ENCODE data around the gene IGSF9. TPM values are rescaled to one million over a fixed set of nuclear protein-coding genes. Genes with fewer than 3 reads are reported as not detected.

Gene IGSF9
- not detected in 2 replicates for total RNA-seq

GRCh38 chr1:159945483-159946241 lies at the start of gene IGSF9:
TSS of gene IGSF9 (minus strand) at chr1:159945613. CDS start at chr1:159943454, 2,159 bp downstream.

GRCh38 chr1:159953536-159954515 lies 8.4 kb upstream of the IGSF9 start, which contains the start of gene SLAMF9:
TSS of gene SLAMF9 (minus strand) at chr1:159954237. CDS start at chr1:159954137, 100 bp downstream.

GRCh38 chr1:159924791-159925718 lies 20.4 kb downstream of the IGSF9 start, which contains the start of gene TAGLN2:
TSS of gene TAGLN2 (minus strand) at chr1:159925507. CDS start at chr1:159920509, 4,998 bp downstream.

GRCh38 chr1:159900086-159900680 lies 45.2 kb downstream of the IGSF9 start, which contains the start of gene CFAP45:
TSS of gene CFAP45 (minus strand) at chr1:159900165. CDS start at chr1:159900098, 67 bp downstream.

Other genes starting within 250 kb of the IGSF9 start
- not detected in 2 replicates for gene CRP, start 231.0 kb downstream of the IGSF9 start, total RNA-seq
- 15.8 and 17.0 TPM in 2 replicates for gene DUSP23, start 164.7 kb downstream of the IGSF9 start, total RNA-seq
- gene FCRL6, start 143.3 kb downstream of the IGSF9 start, total RNA-seq: not detected in 2 replicates
- gene SLAMF8, start 118.7 kb downstream of the IGSF9 start, total RNA-seq: 0.18 and 0.86 TPM in 2 replicates
- gene VSIG8, start 83.0 kb downstream of the IGSF9 start, total RNA-seq: not detected in 2 replicates
- 1.2 TPM in 1 of 2 replicates, not detected in the other for gene CFAP45, start 45.4 kb downstream of the IGSF9 start, total RNA-seq
- 555 and 578 TPM in 2 replicates for gene TAGLN2, start 20.1 kb downstream of the IGSF9 start, total RNA-seq
- gene SLAMF9, start 8.6 kb upstream of the IGSF9 start, total RNA-seq: not detected in 2 replicates
- gene PIGM, start 86.4 kb upstream of the IGSF9 start, total RNA-seq: 1.7 and 2.7 TPM in 2 replicates
- gene KCNJ10, start 124.5 kb upstream of the IGSF9 start, total RNA-seq: not detected in 2 replicates
- 0.71 TPM in 1 of 2 replicates, not detected in the other for gene KCNJ9, start 135.9 kb upstream of the IGSF9 start, total RNA-seq
- gene IGSF8, start 153.0 kb upstream of the IGSF9 start, total RNA-seq: 15.6 and 17.9 TPM in 2 replicates
- not detected in 2 replicates for gene ATP1A2, start 170.1 kb upstream of the IGSF9 start, total RNA-seq
- gene ATP1A4, start 206.0 kb upstream of the IGSF9 start, total RNA-seq: not detected in 2 replicates
- not detected in 2 replicates for gene CASQ1, start 245.0 kb upstream of the IGSF9 start, total RNA-seq

Measured in myometrial cell (primary cell).